K562 (cell line): Measurements from ENCODE around the gene SYPL2. TPM values are rescaled to one million over a fixed set of nuclear protein-coding genes. Genes with fewer than 3 reads are reported as not detected.
A peak's percentile ranks its signal among the peaks of the same experiment; 100 is the strongest.

Experiments
- ADNP ChIP-seq: fragments of 200-800 bp; sonication (Bioruptor generic); IDR thresholded peaks from 2 replicates; pipeline ENCODE4 v1.6.1; 2016; ENCODE audit warnings: missing genetic modification characterization, missing compliant biosample characterization
- ARHGAP35 ChIP-seq: fragments of 450-650 bp; IDR thresholded peaks from 2 replicates; pipeline ENCODE4 v1.6.1; 2018; ENCODE audit not compliant: partially characterized antibody
- CEBPB ChIP-seq: fragments of 450-650 bp; IDR thresholded peaks from 2 replicates; pipeline ENCODE4 v1.6.1; 2016; ENCODE audit warnings: missing genetic modification characterization, missing compliant biosample characterization
- DIDO1 ChIP-seq: fragments of 450-650 bp; IDR thresholded peaks from 2 replicates; pipeline ENCODE4 v1.6.1; 2016; ENCODE audit warnings: low read depth, missing biosample characterization, missing genetic modification characterization
- DMBX1 ChIP-seq: fragments of 250-450 bp; sonication (Bioruptor Pico); IDR thresholded peaks from 2 replicates; pipeline ENCODE4 v1.8.0; 2022; ENCODE audit warnings: inconsistent platforms, mild to moderate bottlenecking, moderate library complexity, borderline replicate concordance
- ESRRA ChIP-seq: fragments of 450-650 bp; IDR thresholded peaks from 2 replicates; pipeline ENCODE4 v1.6.1; 2014; ENCODE audit warnings: low read depth, mild to moderate bottlenecking, moderate library complexity, borderline replicate concordance
- FOS ChIP-seq: IDR thresholded peaks from 3 replicates; pipeline ENCODE4 v1.6.1; 2011; ENCODE audit not compliant: insufficient read length; ENCODE audit errors: extremely low read depth
- HCFC1 ChIP-seq: IDR thresholded peaks from 2 replicates; pipeline ENCODE4 v1.6.1; 2012; ENCODE audit warnings: low read depth, low read length, improper control_type of control experiment
- HDAC1 ChIP-seq, 2 experiments: fragments of 450-650 bp; IDR thresholded peaks; 2 replicates each; pipeline ENCODE4 v1.6.1; 2016 to 2017; ENCODE audit warnings: inconsistent platforms in 1 of 2, mild to moderate bottlenecking in 1 of 2, moderate library complexity in 1 of 2
- HMGN3 ChIP-seq: IDR thresholded peaks from 2 replicates; pipeline ENCODE4 v1.6.1; 2011; ENCODE audit warnings: borderline replicate concordance, low read depth, mild to moderate bottlenecking, mixed read lengths, low read length; ENCODE audit not compliant: insufficient read length; ENCODE audit errors: extremely low read depth
- MYNN ChIP-seq, 2 experiments: sonication (generic); formaldehyde crosslinking in 1 of 2; IDR thresholded peaks; 2 replicates each; pipeline versions ENCODE4 v1.5.0 to v1.6.1; 2016 to 2020; ENCODE audit warnings: antibody characterized with exemption in 1 of 2, missing genetic modification reagents in 1 of 2
- NCOA4 ChIP-seq: fragments of 450-650 bp; IDR thresholded peaks from 2 replicates; pipeline ENCODE4 v1.6.1; 2018; ENCODE audit warnings: mild to moderate bottlenecking; ENCODE audit not compliant: partially characterized antibody
- NR2C1 ChIP-seq, 2 experiments: fragments of 450-650 bp; IDR thresholded peaks; 2 replicates each; pipeline ENCODE4 v1.6.1; 2017; ENCODE audit warnings: mild to moderate bottlenecking in 2 of 2, antibody characterized with exemption in 1 of 2, inconsistent platforms in 1 of 2, missing compliant biosample characterization in 1 of 2, missing genetic modification characterization in 1 of 2
- NR4A1 ChIP-seq, 2 experiments: fragments of 250-450 bp in 1 of 2; fragments of 450-650 bp in 1 of 2; sonication (Bioruptor Pico) in 1 of 2; IDR thresholded peaks; 2 replicates each; pipeline versions ENCODE4 v1.4.0 to v1.6.1; 2016 to 2020; ENCODE audit warnings: mild to moderate bottlenecking in 2 of 2, missing compliant biosample characterization in 1 of 2, missing genetic modification characterization in 1 of 2, moderate library complexity in 1 of 2
- RB1 ChIP-seq: fragments of 450-650 bp; IDR thresholded peaks from 2 replicates; pipeline ENCODE4 v1.6.1; 2017; ENCODE audit warnings: low read depth, mild to moderate bottlenecking
- SP1 ChIP-seq: sonication (generic); formaldehyde crosslinking; IDR thresholded peaks from 2 replicates; pipeline ENCODE4 v1.8.1; 2022; ENCODE audit warnings: mild to moderate bottlenecking, missing genetic modification reagents
- TBP ChIP-seq: optimal IDR thresholded peaks from 2 replicates; pipeline ENCODE3; 2011; ENCODE audit warnings: low read depth, low read length, improper control_type of control experiment
- ZKSCAN1 ChIP-seq: fragments of 150-350 bp; IDR thresholded peaks from 2 replicates; pipeline ENCODE4 v1.6.1; 2016; ENCODE audit warnings: low read depth, low read length
- ZNF217 ChIP-seq: sonication (generic); formaldehyde crosslinking; IDR thresholded peaks from 2 replicates; pipeline ENCODE4 v1.8.0; 2022; ENCODE audit warnings: mild to moderate bottlenecking, missing genetic modification reagents
- ZSCAN29 ChIP-seq: fragments of 450-650 bp; IDR thresholded peaks from 2 replicates; pipeline ENCODE4 v1.6.1; 2017
- polyA plus RNA-seq, 8 experiments: library from polyadenylated mRNA; depleted of rRNA in 4 of 8; stranded (reverse) in 5 of 8; unstranded in 3 of 8; fragments of >200 nt; fragmentation: Nextera tagmentation in 2 of 8; fragmentation: Illumina TruSeq in 1 of 8; extraction: Ambion mirVana in 2 of 8; extraction: Trizol in 1 of 8; gene quantifications; 2 replicates each; pipeline versions ENCODE4 v1.2.1 to v1.2.3, GENCODE V29; 2011 to 2014; ENCODE audit warnings: inconsistent platforms in 1 of 8, missing spikeins in 1 of 8
- total RNA-seq, 7 experiments: library from RNA; depleted of rRNA in 6 of 7; stranded (reverse); fragments of >200 nt in 6 of 7; fragmentation: Illumina TruSeq in 2 of 7; extraction: Trizol in 2 of 7; gene quantifications; 2 replicates each; pipeline versions ENCODE4 v1.2.1 to v1.2.3, GENCODE V29; 2011 to 2021; ENCODE audit warnings: low replicate concordance in 1 of 7
- TF ChIP-seq, protein P1 (sequence below): fragments of 450-650 bp; IDR thresholded peaks from 2 replicates; pipeline ENCODE4 v1.6.1; 2016; ENCODE audit warnings: mild to moderate bottlenecking
- TF ChIP-seq, protein P2 (sequence below): fragments of 450-650 bp; formaldehyde crosslinking; IDR thresholded peaks from 2 replicates; pipeline ENCODE4 v1.4.0; 2020; ENCODE audit warnings: mild to moderate bottlenecking, mixed read lengths
- TF ChIP-seq, protein P3 (sequence below): fragments of 250-450 bp; sonication (Bioruptor Pico); IDR thresholded peaks from 2 replicates; pipeline ENCODE4 v1.8.0; 2021; ENCODE audit warnings: borderline replicate concordance, mild to moderate bottlenecking, moderate library complexity; ENCODE audit not compliant: poor library complexity, severe bottlenecking

Gene SYPL2
- total and polyA plus RNA-seq, 9 of the 15 experiments (the other 6 are each of a cell fraction or from before 2014, with no cell fraction given) = 0.03 to 0.20 (median 0.07) TPM; not detected in 2

DNA sequence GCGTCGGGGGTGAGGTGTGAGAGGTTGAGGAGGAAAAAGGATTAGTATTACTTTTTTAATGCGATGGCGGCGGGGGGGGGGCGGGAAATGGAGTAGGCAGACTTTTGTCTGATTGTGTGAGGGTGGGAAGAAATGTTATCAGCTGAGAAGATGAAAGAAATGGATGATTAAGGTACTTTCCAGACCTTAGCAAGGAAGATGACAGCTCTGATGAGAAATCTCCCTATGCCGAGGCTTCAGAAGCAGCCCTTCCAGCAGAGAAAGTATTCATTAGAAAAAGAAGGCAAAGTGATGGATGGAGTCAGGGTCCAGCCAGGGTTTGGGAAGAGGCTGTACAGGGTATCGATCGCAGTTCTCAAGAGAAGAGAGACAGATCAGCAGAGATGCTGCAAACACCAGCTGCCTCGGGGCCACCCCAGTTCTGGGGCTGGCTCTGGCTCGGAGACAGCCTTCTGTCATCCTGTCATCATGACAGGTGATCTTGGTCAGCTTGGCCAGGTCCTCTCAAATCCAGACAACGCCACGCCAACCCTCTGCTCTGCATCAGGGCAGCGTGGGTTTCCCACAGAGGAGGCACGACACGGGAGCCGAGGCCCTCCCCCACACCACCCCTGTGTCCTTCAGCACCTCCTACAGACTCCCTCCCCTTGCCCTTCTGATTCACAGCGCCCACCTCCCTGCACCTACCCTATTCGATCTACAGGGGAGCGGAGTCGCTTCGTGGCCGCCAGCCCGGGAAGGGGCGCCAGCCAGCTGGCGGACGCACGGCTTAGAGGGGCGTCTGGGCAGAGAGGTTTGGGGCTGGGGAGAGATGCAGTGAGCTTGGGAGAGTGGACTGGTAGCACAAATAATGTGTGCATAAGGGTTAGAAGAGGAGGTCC is 16.7 kb downstream of the SYPL2 start (continued):
- TF ChIP-seq DIDO1 (tag) (no peak), NCOA4 (no peak), ZSCAN29 (no peak), SP1 (no peak), MYNN (IDR thresholded peaks at IDR 0.05) (no peak), MYNN (CRISPR knock-in tag; IDR thresholded peaks at IDR 0.05) (no peak), TBP (no peak), RB1 (no peak), ADNP (tag) (no peak), FOS (no peak), NR4A1 (CRISPR knock-in tag; IDR thresholded peaks at IDR 0.05) (no peak; the same call in 1 of the 2 replicates), NR4A1 (tag; IDR thresholded peaks at IDR 0.05) (no peak), HDAC1 (IDR thresholded peaks at IDR 0.05) (0 out of 4 replicates have a peak, but pooled peaks of 1 of the 2 experiments have one; percentile 30), ESRRA (peak; percentile 19; the same call in 1 of the 2 replicates), ZNF217 (CRISPR knock-in tag) (no peak), ZKSCAN1 (no peak), CEBPB (tag) (no peak), ARHGAP35 (peak; percentile 12), HMGN3 (no peak), NR2C1 (IDR thresholded peaks at IDR 0.05) (no peak), NR2C1 (tag; IDR thresholded peaks at IDR 0.05) (no peak), DMBX1 (CRISPR knock-in tag) (no peak), HCFC1 (no peak)
- TF ChIP-seq, protein P1, sequence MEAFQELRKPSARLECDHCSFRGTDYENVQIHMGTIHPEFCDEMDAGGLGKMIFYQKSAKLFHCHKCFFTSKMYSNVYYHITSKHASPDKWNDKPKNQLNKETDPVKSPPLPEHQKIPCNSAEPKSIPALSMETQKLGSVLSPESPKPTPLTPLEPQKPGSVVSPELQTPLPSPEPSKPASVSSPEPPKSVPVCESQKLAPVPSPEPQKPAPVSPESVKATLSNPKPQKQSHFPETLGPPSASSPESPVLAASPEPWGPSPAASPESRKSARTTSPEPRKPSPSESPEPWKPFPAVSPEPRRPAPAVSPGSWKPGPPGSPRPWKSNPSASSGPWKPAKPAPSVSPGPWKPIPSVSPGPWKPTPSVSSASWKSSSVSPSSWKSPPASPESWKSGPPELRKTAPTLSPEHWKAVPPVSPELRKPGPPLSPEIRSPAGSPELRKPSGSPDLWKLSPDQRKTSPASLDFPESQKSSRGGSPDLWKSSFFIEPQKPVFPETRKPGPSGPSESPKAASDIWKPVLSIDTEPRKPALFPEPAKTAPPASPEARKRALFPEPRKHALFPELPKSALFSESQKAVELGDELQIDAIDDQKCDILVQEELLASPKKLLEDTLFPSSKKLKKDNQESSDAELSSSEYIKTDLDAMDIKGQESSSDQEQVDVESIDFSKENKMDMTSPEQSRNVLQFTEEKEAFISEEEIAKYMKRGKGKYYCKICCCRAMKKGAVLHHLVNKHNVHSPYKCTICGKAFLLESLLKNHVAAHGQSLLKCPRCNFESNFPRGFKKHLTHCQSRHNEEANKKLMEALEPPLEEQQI = no peak
- TF ChIP-seq, protein P2, sequence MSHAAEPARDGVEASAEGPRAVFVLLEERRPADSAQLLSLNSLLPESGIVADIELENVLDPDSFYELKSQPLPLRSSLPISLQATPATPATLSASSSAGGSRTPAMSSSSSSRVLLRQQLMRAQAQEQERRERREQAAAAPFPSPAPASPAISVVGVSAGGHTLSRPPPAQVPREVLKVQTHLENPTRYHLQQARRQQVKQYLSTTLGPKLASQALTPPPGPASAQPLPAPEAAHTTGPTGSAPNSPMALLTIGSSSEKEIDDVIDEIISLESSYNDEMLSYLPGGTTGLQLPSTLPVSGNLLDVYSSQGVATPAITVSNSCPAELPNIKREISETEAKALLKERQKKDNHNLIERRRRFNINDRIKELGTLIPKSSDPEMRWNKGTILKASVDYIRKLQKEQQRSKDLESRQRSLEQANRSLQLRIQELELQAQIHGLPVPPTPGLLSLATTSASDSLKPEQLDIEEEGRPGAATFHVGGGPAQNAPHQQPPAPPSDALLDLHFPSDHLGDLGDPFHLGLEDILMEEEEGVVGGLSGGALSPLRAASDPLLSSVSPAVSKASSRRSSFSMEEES (CRISPR knock-in tag) = no peak
- TF ChIP-seq, protein P3, sequence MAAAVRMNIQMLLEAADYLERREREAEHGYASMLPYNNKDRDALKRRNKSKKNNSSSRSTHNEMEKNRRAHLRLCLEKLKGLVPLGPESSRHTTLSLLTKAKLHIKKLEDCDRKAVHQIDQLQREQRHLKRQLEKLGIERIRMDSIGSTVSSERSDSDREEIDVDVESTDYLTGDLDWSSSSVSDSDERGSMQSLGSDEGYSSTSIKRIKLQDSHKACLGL = no peak
